SKM-1 (cell line): ENCODE data around the gene PARP11.
"Not testable (repeated sequence)": the region's sequence is repeated elsewhere in the genome, so short reads cannot be mapped to it uniquely, and the experiment has no call there.

ENCODE experiments used
- DNase-seq: peaks from one replicate; lab custom pipeline; 2025; ENCODE audit not compliant: unreplicated experiment; lab: John Stamatoyannopoulos, UW

Gene PARP11

DNA sequence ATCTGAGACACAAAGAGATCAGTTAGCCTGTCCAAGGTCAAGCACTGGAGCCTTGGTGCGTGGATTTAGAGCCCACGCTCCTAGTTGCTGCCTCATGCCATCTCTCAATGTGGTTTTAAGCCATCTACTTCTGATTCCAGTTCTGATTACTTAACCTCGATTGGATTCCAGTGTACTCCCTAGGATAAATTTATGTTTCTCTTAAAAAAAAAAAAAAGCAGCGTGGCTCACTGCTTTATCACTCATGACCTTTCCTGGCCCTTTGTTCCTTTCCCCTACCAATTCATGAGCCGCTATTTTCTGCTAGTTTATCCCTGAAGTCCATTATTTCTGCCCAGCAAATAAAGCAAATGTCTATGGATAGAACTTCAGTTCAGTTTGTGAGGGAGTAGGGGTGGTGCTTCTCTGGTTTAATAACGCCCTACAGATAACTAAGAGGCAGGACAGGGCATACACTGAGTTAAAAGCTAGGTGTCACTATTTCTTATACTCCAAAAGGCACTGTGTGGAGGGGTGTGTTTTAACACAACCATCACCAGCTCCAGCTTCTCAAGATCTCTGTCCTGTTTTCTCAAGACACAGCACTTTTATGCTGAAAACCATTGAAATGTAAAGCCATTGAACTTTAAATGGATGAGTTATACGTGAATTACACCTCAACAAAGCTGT lies 9.8 kb upstream of the PARP11 start:
- DNase-seq: no peak

DNA sequence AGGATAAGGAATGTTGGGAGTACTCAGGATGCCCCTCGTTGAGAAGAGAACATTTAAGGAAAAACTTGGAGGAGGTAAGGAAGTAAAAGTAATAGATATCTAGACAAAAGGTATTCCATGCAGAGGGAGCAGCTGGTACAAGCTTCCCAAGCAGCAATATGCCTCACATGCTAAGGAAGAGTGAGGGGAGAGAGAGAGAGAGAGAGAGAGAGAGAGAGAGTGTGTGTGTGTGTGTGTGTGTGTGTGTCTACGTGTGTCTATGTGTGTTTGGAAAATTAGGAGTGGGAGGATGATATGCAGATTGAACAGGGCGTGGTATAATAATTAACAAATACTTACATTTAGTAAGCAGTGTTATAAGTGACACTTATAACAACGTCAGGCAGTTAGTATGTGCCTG lies 9.2 kb upstream of the PARP11 start:
- no peak for DNase-seq

DNA sequence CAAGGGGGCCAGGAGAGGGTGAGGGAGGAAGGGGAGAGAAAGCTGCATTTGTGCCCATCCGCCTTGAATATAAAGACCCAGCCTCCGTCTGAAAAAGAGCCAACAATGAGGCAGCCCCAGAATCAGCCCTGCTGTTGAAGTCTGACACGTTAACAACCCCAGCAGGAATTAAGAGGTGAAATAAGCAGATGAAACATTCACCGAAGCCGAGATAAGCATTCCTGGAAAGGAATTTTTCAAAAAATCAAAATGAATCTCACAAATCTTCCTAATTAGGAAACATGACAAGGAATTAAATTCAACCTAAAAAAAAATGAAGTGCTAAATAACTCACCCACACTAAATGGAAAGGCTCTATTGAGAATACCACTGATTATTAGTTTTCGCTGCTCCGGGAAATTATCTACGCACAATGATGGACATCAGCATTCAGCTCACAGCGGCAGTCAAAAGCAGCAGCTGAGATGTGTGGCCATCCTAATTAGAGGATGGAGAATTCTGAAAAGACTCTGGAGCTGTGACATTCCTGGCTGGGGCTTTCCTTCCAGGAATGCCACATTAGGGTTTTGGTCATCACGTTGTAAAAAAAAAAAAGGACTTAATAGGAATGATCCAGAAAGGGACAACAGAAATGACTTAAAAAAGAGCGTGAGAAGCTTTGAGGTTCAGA lies 8.2 kb upstream of the PARP11 start:
- no peak for DNase-seq

DNA sequence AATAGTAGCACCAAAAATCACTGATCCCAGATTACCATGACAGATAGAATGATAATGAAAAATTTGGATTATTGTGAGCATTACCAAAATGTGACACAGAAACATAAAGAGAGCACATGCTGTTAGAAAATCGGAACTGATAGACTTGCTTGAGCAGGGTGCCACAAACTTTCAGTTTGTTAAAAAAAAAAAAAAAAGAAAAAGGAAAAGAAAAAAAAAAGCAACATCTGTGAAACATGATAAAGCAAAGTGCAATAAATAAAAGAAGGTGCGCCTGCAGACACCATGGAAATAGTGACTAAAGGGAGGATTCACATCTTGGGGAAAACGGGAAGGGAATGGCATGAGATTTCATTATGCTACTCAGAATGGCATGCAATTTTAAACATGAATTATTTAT lies 6.6 kb upstream of the PARP11 start:
- DNase-seq: no peak

DNA sequence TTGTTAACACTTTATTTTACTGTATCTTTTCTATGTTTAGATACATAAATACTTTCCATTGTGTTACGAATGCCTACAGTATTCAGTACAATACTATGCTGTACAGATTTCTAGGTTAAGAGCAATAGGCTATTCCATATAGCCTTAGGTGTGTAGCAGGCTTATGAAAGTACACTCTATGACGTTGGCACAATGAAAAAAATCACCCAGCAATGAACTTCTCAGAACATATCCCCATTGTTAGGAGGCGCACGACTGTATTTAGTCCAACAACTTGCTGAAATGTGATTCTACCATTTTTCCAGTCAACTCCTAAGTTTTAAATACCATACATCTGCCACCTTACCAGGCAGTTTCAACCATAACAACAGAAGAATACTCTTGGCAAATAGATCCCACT lies 1.8 kb downstream of the PARP11 start:
- DNase-seq: no peak

DNA sequence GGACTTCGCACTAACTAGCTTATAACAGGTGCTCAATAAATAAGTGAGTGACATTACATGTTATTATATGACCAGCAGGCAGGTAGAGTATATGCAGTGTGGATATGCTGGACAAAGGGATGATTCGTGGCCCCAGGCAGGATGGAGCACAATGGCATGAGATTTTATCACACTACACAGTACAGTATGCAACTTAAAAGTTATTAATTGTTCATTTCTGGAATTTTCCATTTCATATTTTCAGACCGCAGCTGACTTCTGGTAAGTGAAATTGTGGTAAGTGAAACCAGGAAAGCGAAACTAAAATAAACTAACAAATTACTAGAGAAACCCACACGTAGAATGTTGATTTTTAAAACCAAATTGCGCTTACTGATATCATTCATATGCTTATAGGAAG lies 3.3 kb downstream of the PARP11 start:
- DNase-seq: no peak

DNA sequence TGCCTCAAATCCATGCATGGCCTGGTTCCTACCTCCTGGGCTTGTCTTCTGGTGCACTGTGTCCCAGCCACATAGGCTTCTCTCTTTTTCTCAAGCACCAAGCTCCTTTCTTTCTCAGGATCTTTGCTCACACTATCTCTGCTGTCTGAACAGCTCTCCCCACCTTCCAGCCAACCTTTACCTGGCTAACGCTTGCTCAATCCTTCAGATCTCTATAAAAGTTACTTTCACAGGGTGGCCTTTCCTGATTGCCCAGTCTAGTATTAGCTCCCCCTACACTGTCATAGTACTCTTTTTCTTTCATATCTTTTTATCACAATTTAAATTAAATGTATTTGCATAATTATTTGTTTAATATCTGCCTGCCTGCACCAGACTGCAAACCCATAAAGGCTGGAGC lies 3.8 kb downstream of the PARP11 start:
- DNase-seq: no peak

DNA sequence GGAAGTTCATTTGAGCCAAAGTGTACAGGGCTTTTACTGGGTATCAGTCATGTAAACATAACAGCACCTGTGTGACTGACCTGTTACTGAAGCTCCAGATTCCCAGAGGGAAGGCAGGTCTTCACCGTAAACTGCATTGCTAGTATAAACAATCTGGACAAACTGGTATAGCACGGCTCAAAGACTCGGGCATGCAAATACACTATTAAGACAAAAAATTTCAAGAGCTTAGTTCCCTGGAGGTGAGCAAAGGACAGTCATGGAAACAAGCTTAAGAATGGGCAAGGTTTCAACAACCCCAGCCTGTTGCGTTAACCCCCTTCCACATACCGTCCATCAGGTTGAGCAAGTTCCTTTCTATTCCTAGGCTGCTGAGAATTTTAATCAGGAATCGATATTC lies 9.4 kb downstream of the PARP11 start:
- DNase-seq: no peak

DNA sequence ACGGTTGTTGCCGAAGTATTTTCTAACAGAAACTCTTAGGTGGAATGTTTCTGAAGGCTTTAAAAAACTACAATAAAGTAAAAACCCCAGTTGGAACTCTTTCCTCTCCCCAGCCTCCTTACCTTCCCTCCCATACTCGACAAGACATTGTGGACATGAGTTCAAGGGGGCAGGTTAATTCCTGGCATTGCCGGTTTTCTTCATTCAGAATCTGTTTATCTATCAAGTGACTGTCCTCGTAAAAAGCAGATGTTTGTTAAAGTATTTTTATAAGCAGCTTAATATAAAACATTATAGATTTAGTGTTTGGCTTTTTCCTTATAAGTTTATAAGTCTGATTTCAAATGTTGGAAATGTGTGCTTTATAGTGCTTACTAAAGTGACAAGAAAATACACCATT lies 30.7 kb downstream of the PARP11 start:
- DNase-seq: no peak

DNA sequence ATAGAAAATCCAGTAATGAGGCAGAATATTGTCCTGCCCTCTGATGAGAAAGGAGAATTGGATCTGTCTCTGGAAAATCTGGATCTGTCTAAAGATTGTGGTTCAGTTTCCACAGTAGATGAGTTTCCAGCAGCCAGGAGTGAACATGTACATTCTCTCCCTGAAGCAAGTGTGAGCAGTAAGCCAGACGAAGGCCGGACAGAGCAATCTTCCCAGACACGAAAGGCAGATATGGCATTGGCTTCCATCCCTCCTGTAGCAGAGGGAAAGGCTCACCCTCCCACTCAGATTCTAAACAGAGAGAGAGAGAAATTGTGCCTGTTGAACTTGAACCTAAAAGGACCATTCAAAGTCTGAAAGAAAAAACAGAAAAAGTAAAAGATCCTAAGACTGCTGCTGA lies 31.4 kb downstream of the PARP11 start:
- DNase-seq: no peak

DNA sequence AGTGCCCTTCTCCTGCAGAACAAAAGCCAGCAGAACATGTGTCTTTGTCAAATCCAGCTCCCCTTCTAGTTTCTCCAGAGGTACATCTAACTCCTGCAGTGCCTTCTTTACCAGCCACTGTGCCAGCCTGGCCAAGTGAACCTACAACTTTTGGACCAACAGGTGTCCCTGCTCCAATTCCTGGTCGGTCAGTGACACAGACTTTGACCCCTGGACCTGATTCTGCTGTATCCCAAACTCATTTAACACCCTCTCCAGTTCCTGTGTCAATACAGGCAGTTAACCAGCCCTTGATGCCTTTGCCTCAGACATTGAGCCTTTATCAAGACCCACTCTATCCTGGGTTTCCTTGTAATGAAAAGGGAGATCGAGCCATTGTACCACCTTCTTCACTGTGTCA lies 32.4 kb downstream of the PARP11 start:
- not testable (repeated sequence) for DNase-seq

DNA sequence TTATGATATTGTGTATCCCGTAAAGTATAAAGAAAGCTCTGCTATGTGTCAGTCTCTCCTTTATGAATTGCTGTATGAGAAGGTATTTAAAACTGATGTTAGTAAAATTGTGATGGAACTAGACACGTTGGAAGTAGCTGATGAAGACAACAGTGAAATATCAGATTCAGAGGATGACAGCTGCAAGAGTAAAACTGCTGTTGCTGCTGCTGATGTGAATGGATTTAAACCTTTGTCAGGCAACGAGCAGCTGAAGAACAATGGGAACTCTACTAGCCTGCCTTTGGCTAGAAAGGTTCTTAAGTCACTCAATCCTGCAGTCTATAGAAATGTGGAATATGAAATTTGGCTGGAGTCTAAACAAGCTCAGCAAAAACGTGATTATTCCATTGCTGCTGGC lies 33.5 kb downstream of the PARP11 start:
- not testable (repeated sequence) for DNase-seq

DNA sequence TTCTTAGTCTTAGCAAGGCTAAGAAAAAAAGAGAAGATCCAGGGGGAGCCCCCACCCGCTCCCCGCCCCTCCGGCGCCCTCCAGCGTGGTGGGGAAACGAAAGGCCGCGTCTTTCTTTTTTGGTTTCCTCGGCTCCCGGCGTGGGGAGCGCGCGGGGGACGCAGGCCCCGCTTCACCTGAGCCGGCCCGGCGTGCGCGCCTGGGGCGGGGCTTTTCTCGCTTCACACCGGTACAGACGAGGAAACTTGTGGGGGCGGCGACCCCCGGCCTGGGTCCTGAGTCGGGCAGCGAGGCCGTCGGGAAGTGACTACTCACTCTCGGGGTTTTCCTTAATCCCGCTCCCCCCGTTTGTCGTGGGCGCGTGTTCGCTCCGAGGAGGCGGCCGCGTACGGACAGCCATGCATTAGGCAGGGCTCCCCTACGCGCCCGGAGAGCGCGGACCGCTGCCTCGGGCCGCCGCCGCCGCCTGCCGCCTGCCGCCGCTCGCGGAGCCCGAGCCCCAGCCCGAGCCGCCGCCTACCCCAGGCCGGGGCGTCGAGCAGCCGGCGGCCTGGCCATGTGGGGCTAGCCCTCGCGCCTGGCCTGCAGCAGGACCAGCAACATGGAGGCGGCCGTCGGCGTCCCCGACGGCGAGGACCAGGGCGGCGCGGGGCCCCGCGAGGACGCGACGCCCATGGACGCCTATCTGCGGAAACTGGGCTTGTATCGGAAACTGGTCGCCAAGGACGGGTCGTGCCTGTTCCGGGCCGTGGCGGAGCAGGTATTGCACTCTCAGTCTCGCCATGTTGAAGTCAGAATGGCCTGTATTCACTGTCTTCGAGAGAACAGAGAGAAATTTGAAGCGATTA lies 34.3 kb downstream of the PARP11 start:
- DNase-seq: not testable (repeated sequence)

DNA sequence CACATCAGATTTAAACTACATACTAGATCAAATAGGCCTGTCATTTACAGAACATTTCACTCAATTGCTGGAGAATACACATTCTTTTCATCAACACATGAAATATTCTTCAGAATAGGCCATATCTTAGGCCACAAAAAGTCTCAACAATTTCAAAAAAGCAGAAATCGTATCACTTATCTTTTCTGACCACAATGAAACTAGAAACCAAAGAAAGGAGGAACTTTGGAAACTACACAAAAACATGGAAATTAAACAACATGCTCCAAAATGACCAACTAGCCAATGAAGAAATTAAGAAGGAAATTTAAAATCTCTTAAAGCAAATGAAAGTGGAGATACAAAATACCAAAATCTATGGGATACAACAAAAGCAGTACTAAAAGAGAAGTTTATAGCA lies 35.1 kb downstream of the PARP11 start:
- peak; percentile 1 for DNase-seq

DNA sequence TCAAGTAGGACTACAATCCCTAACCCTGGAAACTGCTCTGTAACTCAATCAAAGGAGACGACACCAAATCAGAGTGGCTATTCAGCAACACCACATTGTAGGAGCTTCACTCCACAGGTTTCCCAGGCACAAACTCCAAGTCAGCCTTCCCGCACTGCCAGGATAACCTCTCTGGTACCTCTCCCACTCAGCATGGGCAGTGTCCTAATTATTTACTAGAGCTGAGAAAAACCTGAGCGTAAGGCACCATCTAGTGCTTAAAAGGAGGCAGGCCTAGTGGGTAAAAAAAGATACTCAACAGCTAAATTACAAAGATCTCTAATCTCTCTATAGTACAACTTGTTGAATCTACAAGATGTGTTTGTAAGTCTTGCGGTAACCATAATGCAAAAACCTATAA lies 36.1 kb downstream of the PARP11 start:
- no peak for DNase-seq

DNA sequence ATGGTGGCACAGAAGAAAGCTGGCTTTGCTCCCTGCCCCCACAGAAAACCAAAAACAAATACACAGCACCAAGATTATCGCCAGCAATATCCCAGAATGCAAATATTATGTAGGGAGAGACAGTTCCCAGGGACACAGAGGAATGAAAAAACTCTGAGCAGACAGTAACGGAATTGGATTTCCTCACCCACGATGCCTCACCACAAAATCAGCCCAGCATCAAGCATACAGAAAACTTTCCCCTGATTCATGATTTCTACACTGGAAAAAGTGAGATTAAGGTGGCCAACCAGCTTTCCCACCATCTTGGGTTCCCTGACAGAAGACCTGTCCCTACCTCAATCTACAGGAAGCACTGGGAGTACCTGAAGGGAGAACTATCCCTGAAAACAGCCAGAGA lies 36.6 kb downstream of the PARP11 start:
- no peak for DNase-seq

DNA sequence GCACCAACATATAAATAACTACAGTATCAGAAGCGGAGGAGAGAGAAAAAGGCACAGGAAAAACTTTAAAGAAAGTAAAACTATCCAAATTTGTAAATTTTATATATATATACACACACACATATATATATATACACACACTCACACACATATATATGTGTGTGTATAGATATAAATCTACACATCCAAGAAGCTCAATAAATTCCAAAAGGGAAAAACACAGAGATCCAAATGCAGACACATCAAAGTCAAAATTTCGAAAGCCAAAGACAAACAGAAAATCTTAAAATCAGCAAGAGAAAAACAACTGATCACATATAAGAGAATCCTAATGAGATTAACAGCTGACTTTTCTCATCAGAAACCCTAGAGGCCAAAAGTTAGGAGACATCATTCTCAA lies 37.3 kb downstream of the PARP11 start:
- no peak for DNase-seq

DNA sequence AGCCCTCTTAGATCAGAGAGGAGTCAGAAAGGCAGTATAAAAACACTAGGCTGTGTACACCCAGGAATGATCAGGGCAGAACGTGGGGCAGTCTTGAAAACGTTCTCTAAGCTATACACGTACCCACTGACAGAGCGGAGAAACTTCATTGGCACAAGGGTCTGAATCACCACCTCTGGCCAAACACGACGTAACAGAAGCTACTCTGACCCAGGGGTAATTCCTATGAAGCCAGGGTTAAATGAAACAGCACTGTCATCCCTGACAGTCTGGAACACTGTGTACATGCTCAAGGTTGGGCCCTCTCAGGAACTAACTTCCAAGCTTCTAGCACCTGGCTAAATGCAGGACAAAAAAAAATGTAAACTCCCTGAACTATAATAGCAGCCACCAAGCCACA lies 38.4 kb downstream of the PARP11 start:
- DNase-seq: no peak

DNA sequence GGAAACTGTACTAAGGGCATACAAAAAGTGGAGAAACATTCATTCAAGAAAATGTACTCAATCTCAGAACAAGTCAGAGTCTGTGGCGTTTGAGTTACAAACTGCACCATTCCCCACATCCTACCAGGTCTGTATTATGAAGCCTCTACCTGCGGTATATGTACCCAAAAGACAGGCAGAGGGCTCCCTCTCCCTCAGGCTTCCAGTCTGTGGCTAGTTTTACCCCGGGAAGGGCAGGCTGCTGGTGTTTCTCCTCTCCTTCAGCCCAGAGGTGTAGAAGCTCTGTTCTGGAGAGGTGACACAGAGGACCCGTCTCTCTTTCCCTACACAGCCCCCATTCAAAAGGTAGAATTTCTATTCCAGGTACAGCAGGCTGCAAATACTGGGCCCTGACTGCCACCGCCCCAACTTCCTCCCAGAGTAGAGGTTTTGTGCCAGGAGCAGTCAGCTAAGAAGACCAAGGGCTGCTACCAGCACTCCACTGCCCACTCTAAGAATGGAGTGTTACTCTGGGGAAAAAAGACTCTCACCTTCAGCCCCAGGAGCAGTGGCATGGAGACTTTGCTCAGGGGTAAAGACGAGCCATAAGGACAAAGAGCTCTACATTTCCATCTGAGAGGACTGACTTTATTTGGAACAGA lies 39.4 kb downstream of the PARP11 start:
- DNase-seq: no peak

DNA sequence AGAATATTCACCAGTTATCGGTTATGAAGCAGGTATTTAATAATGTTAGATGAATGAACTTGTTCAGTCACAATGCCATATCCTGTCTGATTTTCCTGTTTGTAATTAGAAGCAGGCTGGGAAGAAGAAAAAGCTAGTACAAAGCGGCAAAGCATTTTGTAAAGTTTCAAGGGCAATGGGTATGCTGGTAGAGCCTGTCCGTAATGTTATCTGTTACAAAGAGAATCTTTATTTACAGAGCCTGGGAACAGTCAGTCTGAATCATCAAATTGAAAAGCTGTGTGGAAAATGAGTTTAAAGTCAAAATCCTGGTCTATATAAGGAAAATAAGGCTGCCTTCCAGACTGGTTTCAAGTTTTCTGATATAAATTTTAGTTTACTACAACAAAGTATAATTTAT lies 40.5 kb downstream of the PARP11 start:
- DNase-seq: no peak

DNA sequence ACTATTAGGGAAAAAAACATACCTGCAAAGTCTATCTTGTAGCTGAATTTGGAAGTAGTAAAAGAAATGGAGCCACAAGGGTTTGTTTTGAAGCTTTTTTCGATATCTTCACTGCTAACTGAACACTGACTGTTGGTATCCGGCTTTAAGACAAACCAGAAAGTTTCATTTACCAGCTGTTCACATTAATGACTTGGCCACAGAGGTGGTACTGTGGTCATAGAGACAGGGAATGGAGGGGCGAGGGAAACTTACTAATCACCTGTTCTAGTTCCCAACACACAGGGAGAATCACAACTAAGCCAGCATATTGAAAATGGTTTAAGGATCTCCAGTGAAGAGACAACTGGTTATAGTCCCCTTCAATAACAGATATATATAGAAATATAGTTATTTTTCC lies 44.3 kb downstream of the PARP11 start:
- DNase-seq: no peak
